ENCODE measurements around the gene AMHR2. TPM values are rescaled to one million over a fixed set of nuclear protein-coding genes. Genes with fewer than 3 reads are reported as not detected.

Gene AMHR2
- total RNA-seq, 4 donors from 2014 or later = 0.62 TPM; not detected in 3

- intact Hi-C loops (cut with DNase I; ENCODE audit: low total_unique reads) = loop anchor here (10.0 kb wide), 1 partner anchor 47 kb away; no protein-coding TSS in a partner anchor
- no peak for DNase-seq (ENCODE audit: low spot score in 2 of 2)
- H3K4me3 ChIP-seq (ENCODE audit: low read depth, poor library complexity, severe bottlenecking) = no peak overlapping the region
- WGBS, 2 donors = 80 to 86% methylated on average over 1 of the region's 1 CpG
- no peak for TF ChIP-seq POLR2A (IDR thresholded peaks at IDR 0.05)
- TF ChIP-seq CTCF (IDR thresholded peaks at IDR 0.05) = no peak
Observed at GRCh38 chr12:53468282-53468681, 44.6 kb downstream of the AMHR2 start.

GRCh38 chr12:53472056-53472582 lies 48.5 kb downstream of the AMHR2 start:
- TF ChIP-seq POLR2A (IDR thresholded peaks at IDR 0.05) = no peak
- TF ChIP-seq CTCF (IDR thresholded peaks at IDR 0.05) = no peak
- no peak for DNase-seq (ENCODE audit: low spot score in 2 of 2)
- intact Hi-C loops (cut with DNase I; ENCODE audit: low total_unique reads) = no loop called here
- no peak overlapping the region for H3K4me3 ChIP-seq (ENCODE audit: low read depth, poor library complexity, severe bottlenecking)
- 82 to 100% methylated on average over 1 of the region's 1 CpG for WGBS, 2 donors

- TF ChIP-seq CTCF (IDR thresholded peaks at IDR 0.05) (no peak), POLR2A (IDR thresholded peaks at IDR 0.05) (no peak)
- intact Hi-C loops (cut with DNase I; ENCODE audit: low total_unique reads) = no loop called here
- H3K4me3 ChIP-seq (ENCODE audit: low read depth, poor library complexity, severe bottlenecking) = no peak overlapping the region
- DNase-seq (ENCODE audit: low spot score in 2 of 2) = no peak
- 75 to 83% methylated on average over 2 of the region's 2 CpGs for WGBS, 2 donors
Observed at GRCh38 chr12:53474077-53474476, 50.4 kb downstream of the AMHR2 start.

- TF ChIP-seq CTCF (IDR thresholded peaks at IDR 0.05) (no peak), POLR2A (IDR thresholded peaks at IDR 0.05) (no peak)
- intact Hi-C loops (cut with DNase I; ENCODE audit: low total_unique reads) = no loop called here
- H3K4me3 ChIP-seq (ENCODE audit: low read depth, poor library complexity, severe bottlenecking) = no peak overlapping the region
- no peak for DNase-seq (ENCODE audit: low spot score in 2 of 2)
- whole genome bisulfite sequencing, 2 donors = 73 to 81% methylated on average over 13 of the region's 13 CpGs
Observed at GRCh38 chr12:53474819-53475218, 51.2 kb downstream of the AMHR2 start.

- WGBS, 2 donors = 70 to 81% methylated on average over 2 of the region's 2 CpGs
- DNase-seq (ENCODE audit: low spot score in 2 of 2) = no peak
- no peak for TF ChIP-seq CTCF (IDR thresholded peaks at IDR 0.05)
- no peak for TF ChIP-seq POLR2A (IDR thresholded peaks at IDR 0.05)
- intact Hi-C loops (cut with DNase I; ENCODE audit: low total_unique reads) = no loop called here
- H3K4me3 ChIP-seq (ENCODE audit: low read depth, poor library complexity, severe bottlenecking) = no peak overlapping the region
Observed at GRCh38 chr12:53476769-53477209, 53.1 kb downstream of the AMHR2 start.

GRCh38 chr12:53478865-53479264 lies 55.2 kb downstream of the AMHR2 start:
- 32 to 42% methylated on average over 1 of the region's 1 CpG for WGBS, 2 donors
- H3K4me3 ChIP-seq (ENCODE audit: low read depth, poor library complexity, severe bottlenecking) = no peak overlapping the region
- intact Hi-C loops (cut with DNase I; ENCODE audit: low total_unique reads) = no loop called here
- no peak for DNase-seq (ENCODE audit: low spot score in 2 of 2)
- no peak for TF ChIP-seq POLR2A (IDR thresholded peaks at IDR 0.05)
- TF ChIP-seq CTCF (IDR thresholded peaks at IDR 0.05) = no peak

Data from lower leg skin (tissue), 4 donors.